Right lung (tissue), 5 donors: ENCODE measurements around the gene CROCC. TPM values are rescaled to one million over a fixed set of nuclear protein-coding genes. Genes with fewer than 3 reads are reported as not detected.
A peak's percentile ranks its signal among the peaks of the same experiment; 100 is the strongest.

Experiments used
- DNase-seq, 2 donors: peaks; one replicate each; pipeline ENCODE4 v3.0.0-alpha.2; 2013
- polyA plus RNA-seq, 5 donors: library from polyadenylated mRNA; unstranded; fragments of 120-200 nt; gene quantifications; one replicate each; pipeline versions ENCODE4 v1.2.1 to v1.2.3, GENCODE V29; 2013; ENCODE audit warnings: inconsistent platforms in 1 of 5, low replicate concordance in 1 of 5; ENCODE audit not compliant: insufficient read length in 5 of 5, insufficient read depth in 1 of 5

Gene CROCC
- polyA plus RNA-seq, 5 donors = 35.2 to 71.3 (median 54.3) TPM

- no peak for DNase-seq
Observed at GRCh38 chr1:16967962-16968361, 46.2 kb downstream of the CROCC start.

GRCh38 chr1:16968372-16968771 lies 46.6 kb downstream of the CROCC start:
- DNase-seq = no peak

- no peak for DNase-seq
Observed at GRCh38 chr1:16969057-16969611, 47.4 kb downstream of the CROCC start.

- no peak for DNase-seq
Observed at GRCh38 chr1:16969651-16970050, 47.9 kb downstream of the CROCC start.

GRCh38 chr1:16970132-16970910 lies 48.6 kb downstream of the CROCC start:
- no peak for DNase-seq

- no peak for DNase-seq
Observed at GRCh38 chr1:16971341-16972188, 49.8 kb downstream of the CROCC start.

GRCh38 chr1:16972189-16972895 lies 50.6 kb downstream of the CROCC start:
- DNase-seq = no peak

GRCh38 chr1:16973215-16973614 lies 51.5 kb downstream of the CROCC start:
- DNase-seq = no peak

GRCh38 chr1:16975211-16975610 lies 53.5 kb downstream of the CROCC start:
- DNase-seq = no peak

- no peak for DNase-seq
Observed at GRCh38 chr1:16975838-16976237, 54.1 kb downstream of the CROCC start.

GRCh38 chr1:16976966-16977365 lies 55.2 kb downstream of the CROCC start:
- DNase-seq = no peak

GRCh38 chr1:16977377-16977776 lies 55.6 kb downstream of the CROCC start:
- no peak for DNase-seq

- DNase-seq = no peak
Observed at GRCh38 chr1:16978139-16978538, 56.4 kb downstream of the CROCC start.

- peak; percentile 65 to 67 for DNase-seq
Observed at GRCh38 chr1:16978567-16979474, 57.1 kb downstream of the CROCC start.

GRCh38 chr1:16979475-16980327 lies 58.0 kb downstream of the CROCC start:
- DNase-seq = peak; percentile 75 to 85

GRCh38 chr1:16980473-16981268 lies 58.9 kb downstream of the CROCC start, which contains the start of gene MFAP2:
Gene MFAP2, minus strand, starts transcription at chr1:16980620. Its CDS starts 2,347 bp downstream, at chr1:16978273.
- DNase-seq = peak in 1 of 2 donors; percentile 47

GRCh38 chr1:16981269-16981849 lies 59.6 kb downstream of the CROCC start:
- no peak for DNase-seq

GRCh38 chr1:16982902-16983301 lies 61.2 kb downstream of the CROCC start:
- no peak for DNase-seq
